Activated CD8-positive, alpha-beta memory T cell treated with anti-CD3 and anti-CD28 coated beads for 48 hours (primary cell): Measurements from ENCODE around the gene TSPAN9.

ENCODE experiments used
- DNase-seq, 3 experiments: peaks; one replicate each; pipeline ENCODE4 v3.0.0-alpha.2; 2020; ENCODE audit warnings: low read depth in 2 of 3, low spot score in 2 of 3

The TSPAN9 gene

GRCh38 chr12:3075315-3075714 is 1.9 kb upstream of the TSPAN9 start:
- DNase-seq: no peak

- no peak for DNase-seq
Observed at GRCh38 chr12:3077572-3078081, 448 bp downstream of the TSPAN9 start.

GRCh38 chr12:3078086-3078820 is 1.1 kb downstream of the TSPAN9 start:
- DNase-seq: no peak

- no peak for DNase-seq
Observed at GRCh38 chr12:3081091-3081490, 3.9 kb downstream of the TSPAN9 start.

GRCh38 chr12:3081886-3082285 is 4.7 kb downstream of the TSPAN9 start:
- no peak for DNase-seq

- no peak for DNase-seq
Observed at GRCh38 chr12:3083241-3083920, 6.2 kb downstream of the TSPAN9 start.

GRCh38 chr12:3083921-3084347 is 6.8 kb downstream of the TSPAN9 start:
- DNase-seq: no peak

GRCh38 chr12:3084742-3085141 is 7.6 kb downstream of the TSPAN9 start:
- DNase-seq: no peak

- no peak for DNase-seq
Observed at GRCh38 chr12:3085341-3086139, 8.4 kb downstream of the TSPAN9 start.

- DNase-seq: no peak
Observed at GRCh38 chr12:3086211-3086610, 9.0 kb downstream of the TSPAN9 start.

GRCh38 chr12:3086729-3087323 is 9.6 kb downstream of the TSPAN9 start:
- no peak for DNase-seq

GRCh38 chr12:3087758-3088650 is 10.8 kb downstream of the TSPAN9 start:
- no peak for DNase-seq

GRCh38 chr12:3089588-3089987 is 12.4 kb downstream of the TSPAN9 start:
- DNase-seq: no peak

GRCh38 chr12:3090240-3091037 is 13.3 kb downstream of the TSPAN9 start:
- DNase-seq: no peak

GRCh38 chr12:3091038-3091319 is 13.8 kb downstream of the TSPAN9 start:
- no peak for DNase-seq

- DNase-seq: no peak
Observed at GRCh38 chr12:3091382-3092241, 14.4 kb downstream of the TSPAN9 start.

- DNase-seq: no peak
Observed at GRCh38 chr12:3092764-3093163, 15.6 kb downstream of the TSPAN9 start.

GRCh38 chr12:3097186-3097804 is 20.1 kb downstream of the TSPAN9 start:
- DNase-seq: no peak
